GM23338 (cell line): ENCODE results near the gene DDX4. TPM values are rescaled to one million over a fixed set of nuclear protein-coding genes. Genes with fewer than 3 reads are reported as not detected.

ENCODE experiments used
- polyA plus RNA-seq: library from polyadenylated mRNA; unstranded; fragments of >200 nt; fragmentation: Nextera tagmentation; extraction: Ambion mirVana; gene quantifications from 2 replicates; pipeline ENCODE4 v1.2.1, GENCODE V29; 2016
- small RNA-seq: library from RNA; depleted of rRNA; stranded (forward); fragments of <200 nt; gene quantifications from one replicate; pipeline ENCODE3, GENCODE V24; 2014; ENCODE audit warnings: low replicate concordance
- total RNA-seq: library from RNA; depleted of rRNA; stranded (reverse); fragments of >200 nt; shearing (Covaris generic); gene quantifications from 2 replicates; pipeline ENCODE4 v1.2.3, GENCODE V29; 2014; rRNA removed

DDX4 gene
- total and polyA plus RNA-seq, 2 experiments from 2014 or later, result 0.83 TPM; not detected in 1

Small RNA genes lying within 50 kb of the gene (small RNA-seq; reads per million reads assigned to genes)
- gene AC016632.1, result not detected
- gene RNA5SP183, result not detected

Other genes with a start within 250 kb of the DDX4 start
- gene PLPP1, start 203.1 kb upstream of the DDX4 start, total RNA-seq, result 92.0 and 97.1 TPM in 2 replicates
- 39.1 and 42.1 TPM in 2 replicates for gene PLPP1, start 203.1 kb upstream of the DDX4 start, polyA plus RNA-seq
- gene SLC38A9, start 25.7 kb upstream of the DDX4 start, total RNA-seq, result 57.0 and 64.8 TPM in 2 replicates
- 28.6 and 30.8 TPM in 2 replicates for gene SLC38A9, start 25.7 kb upstream of the DDX4 start, polyA plus RNA-seq
- gene IL31RA, start 113.3 kb downstream of the DDX4 start, total RNA-seq, result not detected in 2 replicates
- gene IL31RA, start 113.3 kb downstream of the DDX4 start, polyA plus RNA-seq, result not detected in 2 replicates